Measurements from ENCODE around the gene SNX24. TPM values are rescaled to one million over a fixed set of nuclear protein-coding genes. Genes with fewer than 3 reads are reported as not detected.

SNX24 gene
- total and polyA plus RNA-seq, 2 of the 4 experiments (the other 2 are of a cell fraction): 13.8 to 15.0 TPM

GRCh38 chr5:122977319-122977718 lies 131.9 kb downstream of the SNX24 start:
- H3K56ac ChIP-seq (ENCODE audit: extremely low read depth, insufficient read depth, low read length): no peak overlapping the region
- no peaks in the 10 kb centered on the region for H3K27me3 ChIP-seq (ENCODE audit: control insufficient read depth, insufficient read depth, low read length)
- no peak overlapping the region for H3K14ac ChIP-seq (replicated peaks; ENCODE audit: low read depth, low read length)
- H3K9ac ChIP-seq (ENCODE audit: low read depth, low read length): no peak overlapping the region
- H3K27ac ChIP-seq (ENCODE audit: insufficient read depth, low read length): no peak overlapping the region
- no peak overlapping the region for H2BK120ac ChIP-seq (ENCODE audit: low read depth, low read length)
- no peak overlapping the region for H2AFZ ChIP-seq (replicated peaks; ENCODE audit: low read length, poor library complexity)
- H4K20me1 ChIP-seq (ENCODE audit: insufficient read depth, low read length): no peaks in the 10 kb centered on the region
- no peak overlapping the region for H3K23ac ChIP-seq (ENCODE audit: low read depth, low read length)
- H4K8ac ChIP-seq (ENCODE audit: low read depth in 2 of 2, low read length in 2 of 2): no peak overlapping the region
- H3K9me3 ChIP-seq (ENCODE audit: control insufficient read depth, insufficient read depth, low read length): no peaks in the 10 kb centered on the region
- no peak overlapping the region for H2AK9ac ChIP-seq (replicated peaks; ENCODE audit: low read depth, low read length, poor library complexity)
- no peak overlapping the region for H3K4me2 ChIP-seq (ENCODE audit: low read depth, low read length)
- intact Hi-C loops (cut with micrococcal nuclease) (no loop called here), dilution Hi-C loops (cut with HindIII; ENCODE audit: low sequenced_read_pairs, unreplicated experiment) (no loop called here), in situ Hi-C loops (cut with MboI; ENCODE audit: low sequenced_read_pairs) (no loop called here)
- no CpG with 5 or more reads among the region's 2 CpGs for WGBS, 2 experiments (ENCODE audit: extremely low coverage in 2 of 2, insufficient read length in 1 of 2)
- no peak overlapping the region for H2BK5ac ChIP-seq (ENCODE audit: low read depth, low read length, poor library complexity, severe bottlenecking)
- no peak overlapping the region for H2AK5ac ChIP-seq (ENCODE audit: low read depth, low read length)
- ATAC-seq (ENCODE audit: low read depth) (no peak), DNase-seq (no peak)
- no peak overlapping the region for H2BK20ac ChIP-seq (ENCODE audit: low read depth, low read length)
- no TSS peak for BruUV-seq (replicated peaks)
- H3K4me3 ChIP-seq (ENCODE audit: insufficient read depth, low read depth, low read length): no peak overlapping the region
- no peak for TF ChIP-seq MAFK (IDR thresholded peaks at IDR 0.05; ENCODE audit: low read depth, low read length)
- TF ChIP-seq, protein P1, sequence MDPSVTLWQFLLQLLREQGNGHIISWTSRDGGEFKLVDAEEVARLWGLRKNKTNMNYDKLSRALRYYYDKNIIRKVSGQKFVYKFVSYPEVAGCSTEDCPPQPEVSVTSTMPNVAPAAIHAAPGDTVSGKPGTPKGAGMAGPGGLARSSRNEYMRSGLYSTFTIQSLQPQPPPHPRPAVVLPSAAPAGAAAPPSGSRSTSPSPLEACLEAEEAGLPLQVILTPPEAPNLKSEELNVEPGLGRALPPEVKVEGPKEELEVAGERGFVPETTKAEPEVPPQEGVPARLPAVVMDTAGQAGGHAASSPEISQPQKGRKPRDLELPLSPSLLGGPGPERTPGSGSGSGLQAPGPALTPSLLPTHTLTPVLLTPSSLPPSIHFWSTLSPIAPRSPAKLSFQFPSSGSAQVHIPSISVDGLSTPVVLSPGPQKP (IDR thresholded peaks at IDR 0.05; ENCODE audit: borderline replicate concordance, low read depth, low read length): no peak
- no peak for TF ChIP-seq BHLHE40 (IDR thresholded peaks at IDR 0.05; ENCODE audit: low read depth, low read length)
- TF ChIP-seq POLR2A (IDR thresholded peaks at IDR 0.05; ENCODE audit: low read depth, low read length): no peak
- TF ChIP-seq, protein P2, sequence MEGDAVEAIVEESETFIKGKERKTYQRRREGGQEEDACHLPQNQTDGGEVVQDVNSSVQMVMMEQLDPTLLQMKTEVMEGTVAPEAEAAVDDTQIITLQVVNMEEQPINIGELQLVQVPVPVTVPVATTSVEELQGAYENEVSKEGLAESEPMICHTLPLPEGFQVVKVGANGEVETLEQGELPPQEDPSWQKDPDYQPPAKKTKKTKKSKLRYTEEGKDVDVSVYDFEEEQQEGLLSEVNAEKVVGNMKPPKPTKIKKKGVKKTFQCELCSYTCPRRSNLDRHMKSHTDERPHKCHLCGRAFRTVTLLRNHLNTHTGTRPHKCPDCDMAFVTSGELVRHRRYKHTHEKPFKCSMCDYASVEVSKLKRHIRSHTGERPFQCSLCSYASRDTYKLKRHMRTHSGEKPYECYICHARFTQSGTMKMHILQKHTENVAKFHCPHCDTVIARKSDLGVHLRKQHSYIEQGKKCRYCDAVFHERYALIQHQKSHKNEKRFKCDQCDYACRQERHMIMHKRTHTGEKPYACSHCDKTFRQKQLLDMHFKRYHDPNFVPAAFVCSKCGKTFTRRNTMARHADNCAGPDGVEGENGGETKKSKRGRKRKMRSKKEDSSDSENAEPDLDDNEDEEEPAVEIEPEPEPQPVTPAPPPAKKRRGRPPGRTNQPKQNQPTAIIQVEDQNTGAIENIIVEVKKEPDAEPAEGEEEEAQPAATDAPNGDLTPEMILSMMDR (conservative IDR thresholded peaks at IDR 0.05; ENCODE audit: low read depth, low read length): no peak
- no peak for TF ChIP-seq MXI1 (IDR thresholded peaks at IDR 0.05; ENCODE audit: borderline replicate concordance, low read depth, low read length)
- no peak for TF ChIP-seq RCOR1 (IDR thresholded peaks at IDR 0.05; ENCODE audit: insufficient replicate concordance, low read length)
- no peak for TF ChIP-seq SMC3 (IDR thresholded peaks at IDR 0.05; ENCODE audit: low read depth, low read length)
- TF ChIP-seq NFE2L2 (IDR thresholded peaks at IDR 0.05; ENCODE audit: low read depth, low read length): no peak
- no peak for TF ChIP-seq CEBPB (IDR thresholded peaks at IDR 0.05; ENCODE audit: low read depth, low read length)
- TF ChIP-seq MAZ (IDR thresholded peaks at IDR 0.05; ENCODE audit: borderline replicate concordance, low read depth, low read length): no peak
- TF ChIP-seq CHD1 (IDR thresholded peaks at IDR 0.05; ENCODE audit: low read depth, low read length): no peak
- TF ChIP-seq, protein P3, sequence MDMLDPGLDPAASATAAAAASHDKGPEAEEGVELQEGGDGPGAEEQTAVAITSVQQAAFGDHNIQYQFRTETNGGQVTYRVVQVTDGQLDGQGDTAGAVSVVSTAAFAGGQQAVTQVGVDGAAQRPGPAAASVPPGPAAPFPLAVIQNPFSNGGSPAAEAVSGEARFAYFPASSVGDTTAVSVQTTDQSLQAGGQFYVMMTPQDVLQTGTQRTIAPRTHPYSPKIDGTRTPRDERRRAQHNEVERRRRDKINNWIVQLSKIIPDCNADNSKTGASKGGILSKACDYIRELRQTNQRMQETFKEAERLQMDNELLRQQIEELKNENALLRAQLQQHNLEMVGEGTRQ (IDR thresholded peaks at IDR 0.05; ENCODE audit: low read depth, low read length): no peak
- no peak for TF ChIP-seq FOS (IDR thresholded peaks at IDR 0.05; ENCODE audit: low read depth, low read length)
- H3K79me1 ChIP-seq (ENCODE audit: low read depth in 1 of 2, low read length in 2 of 2): peaks cover 0 to 5% of the 10 kb centered on the region in 2 experiments; a peak in 2 of 4 replicates
- no peaks in the 10 kb centered on the region for H3K36me3 ChIP-seq (ENCODE audit: control insufficient read depth, insufficient read depth, low read length)
- no peaks in the 10 kb centered on the region for H3K9me1 ChIP-seq (ENCODE audit: insufficient read depth, low read length)
- H3K4me1 ChIP-seq (ENCODE audit: control insufficient read depth, insufficient read depth, low read length): peaks cover 2% of the 10 kb centered on the region; the same call in 1 of the 2 replicates
- no peak overlapping the region for H2BK15ac ChIP-seq (ENCODE audit: low read depth, low read length)
- POLR2A ChIA-PET (ENCODE audit: unreplicated experiment): no interaction called here
- no peak overlapping the region for H4K91ac ChIP-seq (ENCODE audit: insufficient read depth, low read depth, low read length)
- H3K4ac ChIP-seq (ENCODE audit: low read depth, low read length): no peak overlapping the region
- no peak overlapping the region for H4K5ac ChIP-seq (ENCODE audit: low read depth, low read length)
- no peak overlapping the region for H3K18ac ChIP-seq (ENCODE audit: low read depth, low read length)
- CTCF ChIA-PET: interaction anchor here (1.3 kb wide), 1 partner anchor 9 kb away, joined by 3 read pairs; no protein-coding TSS in a partner anchor
